Spleen (tissue), 3 donors: ENCODE measurements around the gene ZFC3H1.

ENCODE experiments used
- POLR2A ChIP-seq, 3 donors: fragments of 450-650 bp; IDR thresholded peaks; one replicate each; pipeline ENCODE4 v1.5.1; 2017; ENCODE audit warnings: antibody characterized with exemption in 3 of 3, mild to moderate bottlenecking in 1 of 3
- POLR2AphosphoS5 ChIP-seq, 3 donors: sonication (generic); formaldehyde crosslinking; IDR thresholded peaks; one replicate each; pipeline ENCODE4 v1.5.1; 2017; ENCODE audit warnings: antibody characterized with exemption in 3 of 3

DNA sequence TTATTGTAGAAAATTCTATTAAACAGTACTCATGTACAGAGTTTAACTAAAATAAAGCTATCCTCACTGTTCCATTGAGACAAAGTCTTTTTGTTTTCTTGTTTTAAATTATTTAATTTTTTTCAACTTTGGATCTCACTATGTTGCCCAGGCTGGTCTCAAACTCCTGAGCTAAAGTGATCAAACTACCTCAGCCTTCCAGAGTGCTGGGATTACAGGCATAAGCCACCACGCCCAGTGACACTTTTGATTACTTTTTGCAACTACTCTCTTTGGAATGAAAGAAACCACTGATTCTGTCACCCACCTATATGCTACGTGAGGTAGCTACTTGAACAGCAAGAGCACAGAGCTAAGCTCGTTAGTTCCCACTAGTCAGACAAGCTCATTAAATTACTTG is 17.1 kb downstream of the ZFC3H1 start:
- TF ChIP-seq POLR2AphosphoS5 (IDR thresholded peaks at IDR 0.05) (no peak), POLR2A (IDR thresholded peaks at IDR 0.05) (no peak)
